MM.1S (cell line): ENCODE results near the gene CRTC3.

Experiments used
- CTCF ChIP-seq: fragments of 300-600 bp; sonication (generic); IDR thresholded peaks from 2 replicates; pipeline ENCODE4 v1.5.1; 2016; ENCODE audit warnings: antibody characterized with exemption, low read length, mixed read lengths
- EZH2 ChIP-seq: fragments of 300-600 bp; sonication (generic); optimal IDR thresholded peaks from 2 replicates; pipeline ENCODE3; 2017; ENCODE audit warnings: low read depth, mild to moderate bottlenecking, antibody characterized with exemption, low read length, mixed read lengths
- EZH2phosphoT487 ChIP-seq: fragments of 300-600 bp; sonication (generic); IDR thresholded peaks from 2 replicates; pipeline ENCODE4 v1.6.1; 2018; ENCODE audit warnings: antibody characterized with exemption, low read length

GRCh38 chr15:90584841-90585240, 55.1 kb downstream of the CRTC3 start:
- TF ChIP-seq CTCF (no peak), EZH2 (no peak), EZH2phosphoT487 (no peak)
